Osteoblast (primary cell): Measurements from ENCODE around the gene DIS3L2. TPM values are rescaled to one million over a fixed set of nuclear protein-coding genes. Genes with fewer than 3 reads are reported as not detected.

Source experiments
- DNase-seq: peaks from one replicate; pipeline ENCODE4 v3.0.0; 2011; ENCODE audit warnings: low spot score, mixed read lengths; ENCODE audit not compliant: insufficient read length; ENCODE audit errors: missing footprints
- H2AFZ ChIP-seq: 2 replicates; pipeline ENCODE4 v1.6.0; 2011; ENCODE audit warnings: mild to moderate bottlenecking, low read length
- H3K27ac ChIP-seq: 2 replicates; pipeline ENCODE4 v1.5.1; 2011; ENCODE audit warnings: mild to moderate bottlenecking, low read depth, low read length, moderate library complexity
- H3K27me3 ChIP-seq: 2 replicates; pipeline ENCODE4 v1.6.0; 2012; ENCODE audit warnings: mild to moderate bottlenecking, control low read depth, inconsistent platforms, low read length, moderate library complexity; ENCODE audit not compliant: insufficient read depth
- H3K36me3 ChIP-seq: 2 replicates; pipeline ENCODE4 v1.5.1; 2011; ENCODE audit warnings: mild to moderate bottlenecking, low read length, control low read depth, moderate library complexity; ENCODE audit not compliant: insufficient read depth
- H3K4me1 ChIP-seq: 2 replicates; pipeline ENCODE4 v1.5.1; 2011; ENCODE audit warnings: mild to moderate bottlenecking, low read length, control low read depth, moderate library complexity; ENCODE audit not compliant: insufficient read depth
- H3K4me2 ChIP-seq: 2 replicates; pipeline ENCODE4 v1.6.0; 2011; ENCODE audit warnings: mild to moderate bottlenecking, low read length; ENCODE audit not compliant: insufficient read depth
- H3K4me3 ChIP-seq: fragments of 200-600 bp; sonication (generic); 3 replicates; pipeline ENCODE4 v1.5.1; 2012; ENCODE audit warnings: mild to moderate bottlenecking, low read length, inconsistent platforms; ENCODE audit not compliant: insufficient read depth
- H3K79me2 ChIP-seq: 2 replicates; pipeline ENCODE4 v1.6.0; 2012; ENCODE audit warnings: mild to moderate bottlenecking, low read length, control low read depth, inconsistent platforms; ENCODE audit not compliant: insufficient read depth
- H3K9me3 ChIP-seq: 2 replicates; pipeline ENCODE4 v1.5.1; 2011; ENCODE audit warnings: low read depth, low read length, control low read depth
- H4K20me1 ChIP-seq: 2 replicates; pipeline ENCODE4 v1.6.0; 2012; ENCODE audit warnings: mild to moderate bottlenecking, low read length, control low read depth; ENCODE audit not compliant: insufficient read depth
- total RNA-seq: library from RNA; depleted of rRNA; stranded (reverse); fragments of >200 nt; gene quantifications from 2 replicates; pipeline ENCODE4 v1.2.3, GENCODE V29; 2012
- TF ChIP-seq, protein P1 (sequence below): IDR thresholded peaks from 2 replicates; pipeline ENCODE4 v1.5.1; 2011; ENCODE audit warnings: mild to moderate bottlenecking, low read depth, low read length, moderate library complexity; ENCODE audit errors: extremely low read depth

The DIS3L2 gene
- total RNA-seq, 1 donor = 28.2 TPM

DNA sequence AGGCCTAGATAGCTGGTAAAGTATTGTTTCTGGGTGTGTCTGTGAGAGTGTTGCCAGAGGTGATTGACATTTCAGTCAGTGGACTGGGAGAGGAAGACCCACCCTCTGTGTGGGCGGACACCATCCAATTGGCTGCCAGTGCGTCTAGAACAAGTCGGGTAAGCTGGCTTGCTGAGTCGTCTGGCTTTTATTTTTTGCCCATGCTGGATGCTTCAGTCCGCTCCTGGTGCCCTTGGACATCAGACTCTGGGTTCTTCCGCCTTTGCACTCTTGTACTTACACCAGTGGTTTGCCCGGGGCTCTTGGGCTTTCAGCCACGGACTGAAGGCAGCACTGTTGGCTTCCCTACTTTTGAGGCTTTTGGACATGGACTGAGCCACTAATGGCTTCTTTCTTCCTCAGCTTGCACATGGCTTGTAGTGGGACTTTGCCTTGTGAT lies 24.3 kb downstream of the DIS3L2 start:
- H3K27ac ChIP-seq = no peak overlapping the region
- H3K79me2 ChIP-seq = peaks cover 75% of the 10 kb centered on the region
- peaks cover 36% of the 10 kb centered on the region for H4K20me1 ChIP-seq
- TF ChIP-seq, protein P1, sequence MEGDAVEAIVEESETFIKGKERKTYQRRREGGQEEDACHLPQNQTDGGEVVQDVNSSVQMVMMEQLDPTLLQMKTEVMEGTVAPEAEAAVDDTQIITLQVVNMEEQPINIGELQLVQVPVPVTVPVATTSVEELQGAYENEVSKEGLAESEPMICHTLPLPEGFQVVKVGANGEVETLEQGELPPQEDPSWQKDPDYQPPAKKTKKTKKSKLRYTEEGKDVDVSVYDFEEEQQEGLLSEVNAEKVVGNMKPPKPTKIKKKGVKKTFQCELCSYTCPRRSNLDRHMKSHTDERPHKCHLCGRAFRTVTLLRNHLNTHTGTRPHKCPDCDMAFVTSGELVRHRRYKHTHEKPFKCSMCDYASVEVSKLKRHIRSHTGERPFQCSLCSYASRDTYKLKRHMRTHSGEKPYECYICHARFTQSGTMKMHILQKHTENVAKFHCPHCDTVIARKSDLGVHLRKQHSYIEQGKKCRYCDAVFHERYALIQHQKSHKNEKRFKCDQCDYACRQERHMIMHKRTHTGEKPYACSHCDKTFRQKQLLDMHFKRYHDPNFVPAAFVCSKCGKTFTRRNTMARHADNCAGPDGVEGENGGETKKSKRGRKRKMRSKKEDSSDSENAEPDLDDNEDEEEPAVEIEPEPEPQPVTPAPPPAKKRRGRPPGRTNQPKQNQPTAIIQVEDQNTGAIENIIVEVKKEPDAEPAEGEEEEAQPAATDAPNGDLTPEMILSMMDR = no peak
- no peaks in the 10 kb centered on the region for H3K9me3 ChIP-seq
- H3K4me1 ChIP-seq = no peaks in the 10 kb centered on the region
- H3K36me3 ChIP-seq = no peaks in the 10 kb centered on the region
- no peak for DNase-seq
- no peak overlapping the region for H3K4me2 ChIP-seq
- no peak overlapping the region for H2AFZ ChIP-seq
- H3K27me3 ChIP-seq = no peaks in the 10 kb centered on the region
- H3K4me3 ChIP-seq = no peak overlapping the region

- Histone ChIP-seq H3K4me3 (no peak overlapping the region), H3K27ac (no peak overlapping the region), H3K9me3 (no peaks in the 10 kb centered on the region), H3K4me2 (no peak overlapping the region), H3K36me3 (no peaks in the 10 kb centered on the region), H3K79me2 (peaks cover 84% of the 10 kb centered on the region), H3K27me3 (no peaks in the 10 kb centered on the region), H2AFZ (no peak overlapping the region), H4K20me1 (peaks cover 47% of the 10 kb centered on the region), H3K4me1 (peaks cover 4% of the 10 kb centered on the region)
- no peak for DNase-seq
- TF ChIP-seq, protein P1 = no peak
Observed at GRCh38 chr2:231987124-231987727, 25.7 kb downstream of the DIS3L2 start.

DNA sequence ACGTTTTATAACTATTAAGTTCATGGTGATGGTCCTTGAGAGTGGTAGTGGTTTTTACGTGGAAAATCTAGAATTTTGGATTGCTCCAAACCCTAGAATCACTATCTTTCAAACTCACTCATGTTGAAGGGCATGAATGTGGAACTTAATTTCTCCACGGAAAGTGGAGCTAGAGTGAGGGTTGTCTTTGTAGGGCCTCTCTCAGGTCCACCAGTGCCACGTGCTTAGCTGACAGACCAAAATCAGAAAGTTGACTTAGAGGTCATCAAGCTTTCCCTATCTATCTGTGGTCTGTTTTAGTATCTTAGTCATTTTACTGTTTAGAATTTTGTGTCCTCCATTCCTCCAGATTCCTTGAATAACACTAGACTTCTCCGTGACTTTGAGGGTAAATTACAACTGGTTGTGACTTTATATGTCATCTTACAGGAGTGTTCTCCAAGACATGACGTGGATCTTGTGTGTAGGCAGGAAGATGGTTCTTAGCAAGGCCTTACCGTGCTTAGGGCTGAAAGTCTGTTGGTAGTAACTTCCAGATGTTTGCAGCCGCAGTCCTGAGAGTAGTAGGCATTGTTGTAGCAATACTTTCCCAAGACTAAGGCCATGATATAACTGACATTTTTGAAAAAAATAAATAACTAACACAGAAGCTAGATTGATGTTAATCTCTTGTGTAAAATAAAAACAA lies 26.8 kb downstream of the DIS3L2 start:
- H3K79me2 ChIP-seq = peaks cover 86% of the 10 kb centered on the region
- H3K4me3 ChIP-seq = no peak overlapping the region
- H3K4me2 ChIP-seq = no peak overlapping the region
- H2AFZ ChIP-seq = no peak overlapping the region
- no peaks in the 10 kb centered on the region for H3K36me3 ChIP-seq
- H3K27me3 ChIP-seq = no peaks in the 10 kb centered on the region
- peak; percentile 31 for DNase-seq
- no peaks in the 10 kb centered on the region for H3K9me3 ChIP-seq
- H3K4me1 ChIP-seq = peaks cover 4% of the 10 kb centered on the region
- TF ChIP-seq, protein P1 = no peak
- H4K20me1 ChIP-seq = peaks cover 52% of the 10 kb centered on the region
- H3K27ac ChIP-seq = no peak overlapping the region

DNA sequence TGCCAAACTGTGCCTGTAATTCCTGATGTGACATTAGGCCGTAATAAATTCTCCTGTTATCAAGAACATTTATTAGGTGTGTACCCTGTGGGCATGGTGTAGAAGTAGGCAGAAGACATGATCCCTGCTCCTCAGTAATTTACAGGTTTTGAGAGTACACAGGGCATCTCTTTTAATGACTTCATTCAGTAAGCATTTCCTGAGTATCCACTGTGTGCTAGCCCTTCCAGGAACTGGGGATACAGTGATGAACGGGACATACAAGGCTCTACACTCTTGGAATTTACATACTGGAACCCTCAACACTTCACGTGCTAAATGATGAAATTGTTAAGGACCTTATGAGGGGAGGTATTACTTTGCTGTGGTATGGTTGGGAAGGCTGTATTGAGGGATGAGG lies 30.2 kb downstream of the DIS3L2 start:
- H3K4me1 ChIP-seq = peaks cover 4% of the 10 kb centered on the region
- TF ChIP-seq, protein P1 = no peak
- H3K79me2 ChIP-seq = peaks cover 85% of the 10 kb centered on the region
- no peak overlapping the region for H3K4me2 ChIP-seq
- DNase-seq = no peak
- H2AFZ ChIP-seq = no peak overlapping the region
- no peaks in the 10 kb centered on the region for H3K9me3 ChIP-seq
- no peak overlapping the region for H3K4me3 ChIP-seq
- H3K27ac ChIP-seq = no peak overlapping the region
- H4K20me1 ChIP-seq = peaks cover 67% of the 10 kb centered on the region
- H3K27me3 ChIP-seq = no peaks in the 10 kb centered on the region
- H3K36me3 ChIP-seq = no peaks in the 10 kb centered on the region
